HG02759 (cell line): Measurements from ENCODE around the gene ITPRIPL2.

Source experiments
- ATAC-seq: cut with Tn5 transposase; IDR thresholded peaks from one replicate; pipeline ENCODE4 v1.9.1; 2021; ENCODE audit warnings: mild to moderate bottlenecking, moderate library complexity; ENCODE audit not compliant: unreplicated experiment

ITPRIPL2 gene

DNA sequence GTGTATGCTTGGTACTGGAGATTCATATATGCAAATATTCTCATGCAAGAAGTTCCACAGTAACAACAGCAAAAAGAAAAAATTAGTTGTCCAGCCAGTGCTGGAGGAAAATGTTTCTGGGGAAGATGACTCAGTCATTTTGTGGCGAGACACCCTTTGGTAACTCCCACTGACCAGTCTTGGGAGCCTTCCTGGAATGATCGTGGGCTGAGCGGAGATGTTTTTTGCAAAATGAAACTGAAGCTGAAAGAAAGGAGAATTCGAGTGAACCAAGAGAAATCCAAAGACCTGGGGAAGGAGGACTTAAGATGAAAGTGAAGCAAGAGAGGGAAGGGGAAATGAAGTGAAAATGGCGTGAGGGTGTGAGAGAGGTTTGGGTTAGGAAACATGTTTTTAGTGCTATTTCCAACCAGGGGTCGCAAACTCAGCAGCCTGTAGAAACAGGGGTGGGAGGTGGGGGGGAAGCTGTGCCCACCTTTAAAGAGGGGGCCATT, 5.2 kb downstream of the ITPRIPL2 start:
- no peak for ATAC-seq

DNA sequence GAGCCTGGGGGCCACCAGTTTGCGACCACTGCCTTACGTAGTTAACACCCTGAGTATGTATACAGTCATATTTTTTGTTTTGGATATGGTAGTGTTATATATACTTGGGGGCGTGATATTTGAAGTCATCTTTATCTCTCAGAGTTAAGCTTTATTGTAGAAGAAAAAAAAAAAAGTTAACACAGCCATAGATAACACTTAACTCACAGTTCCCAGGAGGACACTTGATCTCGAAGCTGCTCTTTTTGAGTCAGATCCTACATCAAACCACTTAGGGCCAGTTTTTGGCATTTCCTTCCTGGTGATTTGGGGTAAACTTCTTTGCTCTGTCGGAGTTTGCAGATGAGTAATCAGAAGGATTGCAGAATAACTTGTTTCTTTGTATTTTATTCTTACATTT, 5.8 kb downstream of the ITPRIPL2 start:
- ATAC-seq, result no peak

DNA sequence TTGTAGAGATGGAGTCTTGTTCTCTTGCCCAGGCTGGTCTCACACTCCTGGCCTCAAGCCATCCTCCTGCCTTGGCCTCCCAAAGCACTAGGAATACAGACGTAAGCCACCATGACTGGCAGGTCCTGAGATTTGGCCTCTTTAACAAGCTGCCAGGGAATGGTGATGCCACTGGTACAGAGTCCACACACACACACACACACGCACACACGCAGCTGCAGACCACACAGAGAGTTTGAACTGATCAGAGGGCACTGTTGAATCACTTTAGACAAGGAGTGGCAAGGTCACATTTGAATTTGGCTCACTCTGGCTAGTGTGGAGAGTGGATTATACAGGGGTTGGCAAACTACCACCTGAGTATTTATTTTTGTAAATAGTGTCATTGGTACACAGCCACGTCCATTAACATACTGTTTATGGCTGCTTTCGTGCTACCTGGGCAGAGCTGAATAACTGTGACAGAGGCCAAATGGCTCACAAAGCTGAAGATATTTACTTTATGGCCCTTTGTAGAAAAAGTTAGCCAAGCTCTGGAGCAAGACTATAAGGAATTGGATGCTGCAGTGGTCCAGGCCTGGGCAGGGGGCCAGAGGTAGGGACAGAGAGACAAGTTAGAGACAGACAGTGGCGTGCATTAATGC, 9.9 kb downstream of the ITPRIPL2 start:
- ATAC-seq, result no peak

DNA sequence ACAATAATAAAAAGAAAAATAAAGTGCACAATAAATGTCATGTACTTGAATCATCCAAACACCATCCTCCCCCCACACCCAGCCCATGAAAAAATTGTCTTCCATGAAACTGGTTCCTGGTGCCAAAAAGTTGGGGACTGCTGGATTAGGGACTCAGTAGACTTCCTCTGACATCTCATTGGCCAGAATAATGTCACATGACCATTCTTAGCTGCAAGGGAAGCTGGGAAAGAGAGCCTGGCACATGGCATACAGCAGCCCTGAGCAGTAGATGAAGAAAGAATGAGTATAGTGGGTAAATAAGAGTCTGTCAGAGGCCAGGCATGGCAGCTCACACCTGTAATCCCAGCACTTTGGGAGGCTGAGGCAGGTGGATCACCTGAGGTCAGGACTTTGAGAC, 12.5 kb downstream of the ITPRIPL2 start:
- no peak for ATAC-seq

DNA sequence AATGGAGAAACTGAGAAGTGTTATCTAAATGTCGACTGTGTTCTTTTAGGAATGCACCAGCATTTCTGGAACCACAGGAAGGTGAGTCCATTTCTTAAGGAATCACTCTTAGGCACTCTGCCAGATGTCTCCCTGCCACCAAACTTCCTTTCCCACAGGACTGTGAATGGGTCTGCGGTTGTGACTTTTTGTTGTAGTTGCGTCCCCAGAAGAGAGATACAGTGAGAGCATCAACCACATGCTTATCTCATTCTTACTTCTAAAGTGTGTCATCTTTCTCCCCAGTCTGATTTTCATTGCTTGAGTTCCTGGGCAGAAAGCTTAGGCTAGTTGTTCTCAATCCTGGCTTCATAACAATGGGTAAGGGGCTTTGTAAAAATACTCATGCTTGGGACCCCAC, 13.4 kb downstream of the ITPRIPL2 start:
- ATAC-seq, result peak; percentile 9

DNA sequence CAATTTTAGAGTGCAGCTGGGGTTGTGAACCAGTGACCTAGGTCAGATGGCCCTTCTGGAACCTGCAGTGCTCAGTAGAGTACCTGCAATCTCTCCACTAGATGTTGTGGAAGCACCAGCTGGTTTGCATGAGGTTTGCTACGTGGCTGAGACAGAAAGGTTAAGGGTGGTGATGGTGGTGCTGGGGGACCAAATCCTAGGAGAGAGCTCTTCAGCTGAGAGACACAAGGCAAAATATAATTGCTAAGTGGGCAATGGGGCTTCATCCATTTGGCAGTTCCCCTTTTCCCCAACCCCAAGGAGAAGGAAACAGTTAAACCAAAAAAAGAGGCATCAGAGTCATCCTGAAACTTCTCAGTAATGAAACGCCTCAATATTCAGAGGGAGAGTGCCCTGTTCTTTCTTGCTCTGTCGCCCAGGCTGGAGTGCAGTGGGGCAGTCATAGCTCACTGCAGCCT, 13.9 kb downstream of the ITPRIPL2 start:
- peak; percentile 59 for ATAC-seq

DNA sequence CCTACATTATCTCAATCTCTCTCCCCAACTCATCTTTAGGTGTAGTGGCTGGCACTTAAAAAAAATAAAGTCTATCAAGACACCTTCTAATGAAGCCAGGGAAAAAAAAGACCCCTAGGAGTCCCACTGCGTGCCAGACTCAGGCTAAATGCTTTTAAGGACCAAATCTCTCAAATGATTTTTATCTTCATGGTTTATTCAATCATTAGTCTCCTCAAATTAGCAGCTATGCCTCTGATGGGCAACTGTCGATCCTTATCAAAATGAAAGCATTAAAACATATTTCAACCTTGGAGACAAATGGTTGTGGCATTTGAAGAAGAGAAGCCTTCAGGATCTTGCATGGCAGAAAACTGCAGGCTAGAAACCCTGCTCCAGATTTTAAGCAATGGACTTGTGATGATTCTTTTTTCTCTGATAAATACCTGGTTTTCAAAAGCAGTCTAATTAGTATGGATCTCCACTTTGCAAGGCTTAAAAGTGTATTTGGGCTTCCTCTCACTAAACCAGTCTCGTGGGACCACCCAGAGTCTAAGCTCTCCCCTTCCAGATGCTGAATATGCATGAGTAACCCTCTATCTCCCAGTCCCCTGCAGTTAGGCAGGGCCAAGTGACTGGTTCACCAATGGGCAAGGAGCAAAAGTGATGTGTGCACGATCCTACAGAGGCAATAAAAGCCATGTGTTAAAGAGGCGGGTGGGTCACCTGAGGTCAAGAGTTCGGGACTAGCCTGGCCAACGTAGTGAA, 14.9 kb downstream of the ITPRIPL2 start:
- no peak for ATAC-seq

DNA sequence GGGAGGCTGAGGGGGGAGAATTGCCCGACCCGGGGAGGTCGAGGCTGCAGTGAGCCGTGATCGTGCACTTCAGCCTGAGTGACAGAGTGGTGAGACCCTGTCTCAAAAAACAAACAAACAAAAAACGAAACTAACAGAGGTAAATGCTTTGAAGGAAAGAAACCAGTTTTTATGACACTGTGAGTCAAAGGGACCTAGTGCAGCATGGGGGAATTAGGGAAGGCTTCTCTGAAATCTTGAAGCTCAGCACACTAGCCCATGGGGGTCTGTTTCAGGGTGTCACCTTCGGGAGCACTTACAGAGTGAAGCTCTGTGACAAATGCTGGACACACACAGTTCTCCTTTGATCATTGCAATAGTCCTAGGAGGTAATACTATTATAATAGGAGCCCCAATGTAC, 16.6 kb downstream of the ITPRIPL2 start:
- ATAC-seq, result no peak

DNA sequence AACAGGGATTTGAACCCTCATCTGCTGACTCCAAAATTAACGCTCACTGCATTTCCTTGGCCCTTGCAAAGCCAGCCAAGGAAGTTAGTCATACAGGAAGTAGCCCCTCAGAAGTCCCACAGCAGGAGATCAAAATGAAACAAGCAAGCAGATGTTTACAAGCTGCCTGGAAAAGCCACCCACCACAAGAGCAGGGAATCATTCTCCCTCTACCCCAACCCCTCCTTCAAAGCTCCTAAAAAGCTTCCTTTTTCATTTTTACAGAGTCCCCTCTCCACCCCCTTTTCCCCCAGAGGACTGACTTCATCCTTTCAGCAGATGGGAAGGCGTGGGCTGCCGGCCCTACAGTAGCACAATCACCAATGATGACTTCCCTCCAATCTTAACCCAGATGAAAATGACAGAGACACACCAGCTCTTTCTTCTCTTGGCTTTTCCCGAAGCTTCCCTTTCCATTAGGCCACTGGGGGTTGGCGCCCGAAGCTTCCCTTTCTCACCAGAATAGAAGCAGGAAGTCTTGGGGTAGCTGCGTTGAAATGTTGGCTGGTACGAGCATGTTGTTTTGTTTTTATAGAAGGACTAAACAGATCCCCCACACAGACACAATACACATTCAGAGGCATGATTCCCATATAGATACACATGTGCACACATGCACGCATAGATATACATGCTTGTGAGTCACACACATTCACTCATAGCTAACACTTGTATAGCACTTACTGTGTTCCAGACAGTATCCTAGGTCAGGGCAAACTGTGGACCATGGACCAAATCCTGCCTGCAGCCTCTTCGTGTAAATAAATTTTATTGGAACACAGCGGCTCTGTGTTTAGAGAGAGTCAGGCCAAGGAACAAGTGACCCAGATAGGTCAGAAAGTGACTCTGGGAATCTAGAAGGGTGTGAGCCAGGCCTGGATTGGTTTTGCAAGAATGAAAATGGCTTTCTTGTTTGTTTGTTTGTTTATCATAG, 17.4 kb downstream of the ITPRIPL2 start:
- ATAC-seq, result no peak

DNA sequence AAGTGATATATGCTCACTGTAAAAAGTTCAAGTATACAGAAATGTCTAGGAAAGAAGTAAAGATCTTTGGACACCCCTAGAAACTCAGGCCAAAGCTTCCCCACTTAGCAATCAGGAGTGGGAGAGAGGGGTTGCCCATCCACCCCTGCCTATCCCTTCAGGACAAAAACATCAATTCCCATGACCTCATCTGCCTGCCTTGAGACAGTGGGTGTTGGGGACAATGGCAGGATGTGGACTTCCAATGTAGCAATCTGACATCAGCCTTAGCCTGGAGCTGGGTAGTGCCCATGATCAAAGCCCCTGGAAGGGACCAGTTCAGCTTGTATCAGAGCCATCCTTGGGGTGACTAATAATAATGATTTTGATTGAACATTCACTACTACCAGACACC, 18.1 kb downstream of the ITPRIPL2 start:
- ATAC-seq, result no peak

DNA sequence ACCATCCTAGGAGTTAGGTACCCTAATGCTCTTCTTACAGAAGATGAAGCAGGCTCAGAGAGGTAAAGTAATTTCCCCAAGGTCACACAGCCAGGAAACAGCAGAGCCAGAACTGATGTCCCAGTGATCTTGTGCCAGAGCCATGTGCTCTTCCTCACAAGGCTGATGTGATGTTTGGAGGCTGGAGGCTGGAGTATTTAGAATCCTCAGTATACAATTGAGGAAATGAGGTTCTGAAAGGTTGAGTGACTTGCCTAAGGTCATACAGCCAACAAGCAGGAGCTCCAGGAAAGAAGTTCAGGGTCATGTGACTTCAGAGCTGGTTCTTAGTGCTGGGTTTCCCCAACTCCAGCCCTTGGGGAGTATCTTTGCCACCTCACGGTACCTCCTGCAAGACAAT, 18.5 kb downstream of the ITPRIPL2 start:
- ATAC-seq, result no peak

DNA sequence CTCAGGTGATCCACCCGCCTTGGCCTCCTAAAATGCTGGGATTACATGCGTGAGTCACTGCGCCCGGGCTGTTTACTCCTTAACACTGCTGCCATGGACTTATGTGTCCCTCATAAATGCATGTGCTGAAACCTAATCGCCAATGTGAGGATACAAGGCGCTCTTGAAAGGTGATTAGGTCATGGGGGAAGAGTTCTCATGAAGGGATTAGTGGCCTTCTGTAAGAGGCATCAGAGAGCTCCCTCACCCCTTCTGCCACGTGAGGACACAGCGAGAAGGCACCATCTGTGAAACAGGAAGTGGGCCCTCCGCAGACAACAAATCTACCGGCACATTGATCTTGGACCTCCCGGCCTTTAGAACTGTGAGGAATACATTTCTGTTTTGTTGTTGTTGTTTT, 19.1 kb downstream of the ITPRIPL2 start:
- ATAC-seq, result no peak

DNA sequence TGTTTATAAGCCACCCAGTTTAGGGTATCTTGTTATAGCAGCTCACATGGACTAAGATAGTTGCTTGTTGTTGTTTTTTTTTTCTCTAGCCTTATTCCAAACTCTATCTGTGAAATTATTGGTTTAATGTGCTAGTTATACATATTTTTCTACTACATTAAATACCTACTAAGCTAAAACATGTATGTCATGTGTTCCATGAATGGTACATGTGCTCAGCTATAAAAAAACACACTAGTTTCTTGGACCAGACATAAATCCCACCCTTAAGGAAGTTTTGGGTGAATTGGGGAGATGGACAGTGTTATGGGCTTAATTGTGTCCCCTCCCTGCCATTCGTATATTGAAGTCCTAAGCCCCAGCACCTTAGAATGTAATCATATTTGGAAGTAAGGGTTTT, 19.8 kb downstream of the ITPRIPL2 start:
- ATAC-seq, result no peak

DNA sequence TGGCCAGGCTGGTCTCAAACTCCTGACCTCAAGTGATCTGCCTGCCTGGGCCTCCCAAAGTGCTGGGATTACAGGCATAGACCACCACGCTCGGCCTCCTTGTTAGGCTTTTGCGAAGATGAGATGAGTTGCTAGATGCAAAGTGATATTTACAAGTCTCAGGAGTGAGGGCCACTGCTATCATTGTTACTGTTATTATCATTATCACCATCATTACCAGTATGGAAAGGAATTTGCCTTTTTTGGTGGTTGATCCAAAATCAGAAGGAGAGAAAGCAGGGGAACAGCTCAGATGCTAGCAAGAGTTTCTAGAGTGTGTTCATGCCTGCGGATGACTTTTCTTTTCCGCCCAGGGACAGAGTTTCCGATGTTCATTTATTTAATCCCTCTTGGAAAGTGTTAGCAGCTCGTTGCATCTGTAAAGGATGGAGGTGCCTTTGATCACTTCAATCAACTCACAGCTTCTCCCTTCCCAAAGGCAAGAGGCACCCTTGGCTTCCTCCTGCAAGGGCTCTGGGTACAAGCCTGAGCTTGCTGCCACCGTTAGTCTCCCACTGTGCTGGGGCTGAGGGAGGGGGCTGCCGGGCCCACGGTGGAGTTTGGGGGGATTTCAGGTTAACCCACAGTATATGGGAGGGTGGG, 21.6 kb downstream of the ITPRIPL2 start:
- no peak for ATAC-seq

DNA sequence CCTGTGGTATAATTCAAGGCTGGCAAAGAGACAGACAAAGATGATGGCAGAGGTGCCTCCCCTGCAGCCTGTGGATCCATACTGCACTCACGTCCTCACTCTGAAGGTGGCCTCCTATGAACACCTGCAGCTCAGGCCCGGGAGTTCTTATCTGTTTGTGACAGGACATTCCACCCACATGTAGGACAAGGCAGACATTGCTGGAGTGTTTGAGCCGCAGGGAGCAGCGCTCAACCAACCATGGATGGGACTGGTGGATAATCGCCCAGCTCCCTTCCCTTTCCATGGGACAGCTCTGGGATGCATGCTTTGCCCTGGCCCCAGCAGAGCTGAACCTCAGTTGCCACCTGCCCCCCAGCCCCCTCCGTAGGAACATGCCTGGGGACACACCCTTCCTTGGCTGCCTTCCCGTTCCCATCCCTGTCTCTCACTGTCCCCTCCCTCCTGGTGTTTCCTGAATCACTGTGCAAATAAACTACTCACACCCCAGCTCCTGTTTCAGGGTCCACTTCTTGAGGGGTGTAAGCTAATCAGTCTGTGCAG, 22.2 kb downstream of the ITPRIPL2 start:
- ATAC-seq, result no peak

DNA sequence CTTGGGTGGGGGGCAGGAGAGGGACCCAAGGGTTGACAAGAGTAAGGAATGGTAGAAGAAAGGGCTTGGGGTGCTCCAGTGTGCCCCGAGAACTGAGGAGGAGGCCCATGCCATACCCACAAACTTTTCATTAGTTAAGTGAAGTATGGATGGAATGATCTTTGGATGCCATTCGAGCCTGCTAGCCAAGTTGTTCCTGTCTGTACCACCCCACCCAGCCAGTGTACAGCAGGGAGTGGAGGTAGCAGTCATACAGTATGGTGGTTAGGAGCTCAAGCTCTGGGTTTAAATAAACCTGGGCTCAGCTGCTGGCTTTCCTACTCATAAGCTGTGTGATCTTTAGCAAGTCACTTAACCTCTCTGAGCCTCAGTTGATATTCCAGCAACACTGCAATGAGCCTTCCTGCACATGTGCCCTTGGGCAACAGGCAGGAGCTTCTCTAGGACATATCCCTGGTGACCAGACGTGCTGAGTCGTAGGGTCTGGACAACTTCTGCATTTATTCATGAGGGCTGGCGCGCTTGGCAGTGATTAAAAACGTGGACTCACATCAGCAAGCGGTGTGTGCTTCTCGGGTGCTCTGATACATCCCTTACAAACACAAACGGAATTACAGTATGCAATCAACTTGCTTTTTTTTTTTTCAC, 22.9 kb downstream of the ITPRIPL2 start:
- no peak for ATAC-seq

DNA sequence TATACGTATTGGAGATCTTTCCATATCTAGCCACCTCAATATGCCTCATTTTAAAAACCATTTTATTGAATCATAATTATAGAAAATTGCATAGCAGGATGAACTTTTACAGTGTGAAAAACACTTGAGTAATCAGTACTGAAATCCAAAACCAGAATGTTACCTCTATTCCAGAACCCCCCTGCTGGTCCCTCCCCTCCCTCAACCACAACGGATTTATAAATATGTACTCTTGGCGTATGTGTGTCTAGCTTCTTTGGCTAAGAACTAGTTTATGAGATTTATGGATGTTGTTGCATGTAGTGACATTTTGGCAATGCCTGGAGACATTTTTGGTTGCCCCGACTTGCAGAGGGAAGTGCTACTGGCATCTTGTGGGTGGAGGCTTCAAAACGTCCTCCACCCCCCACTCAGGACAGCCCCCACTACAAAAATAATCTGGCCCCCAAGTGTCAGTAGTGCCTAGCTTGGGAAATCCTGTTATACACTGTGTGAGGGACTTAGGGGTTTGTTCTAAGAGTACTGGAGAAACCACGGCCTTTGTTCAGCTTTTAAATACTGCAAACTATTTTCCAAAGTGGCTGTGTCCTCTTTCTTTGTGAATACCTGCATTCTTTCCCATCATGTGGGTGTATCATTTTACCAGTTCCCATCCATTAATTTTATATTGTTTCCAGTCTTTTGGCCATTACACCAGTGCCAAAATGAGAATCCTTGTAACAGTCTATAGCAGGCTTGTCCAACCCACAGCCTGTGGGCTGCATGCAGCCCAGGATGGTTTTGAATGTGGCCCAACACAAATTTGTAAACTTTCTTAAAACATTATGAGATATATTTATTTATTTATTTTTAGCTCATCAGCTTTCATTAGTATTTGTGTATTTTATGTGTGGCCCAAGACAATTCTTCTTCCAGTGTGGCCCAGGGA, 23.7 kb downstream of the ITPRIPL2 start:
- ATAC-seq, result no peak

DNA sequence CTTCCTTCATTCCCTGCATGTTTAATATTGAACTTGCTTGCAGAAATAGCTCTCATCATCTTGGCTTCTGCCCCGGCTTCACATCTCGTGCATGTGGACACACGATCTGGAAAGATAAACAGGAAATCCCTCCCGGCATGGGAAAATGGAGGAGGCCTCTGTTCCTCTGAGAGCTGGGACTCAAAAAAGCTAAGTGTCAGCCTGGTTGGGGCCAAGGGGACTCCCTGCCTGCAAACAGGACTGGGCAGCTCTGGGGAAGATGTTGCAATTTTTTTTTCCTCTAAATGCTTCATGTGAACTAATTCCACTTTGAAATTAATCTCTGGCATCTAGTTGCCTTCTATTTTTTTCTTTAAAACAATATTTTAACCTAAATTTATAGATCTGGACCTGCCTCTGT, 24.8 kb downstream of the ITPRIPL2 start:
- no peak for ATAC-seq
